NB4 (cell line): ENCODE measurements around the gene SPIRE2.

Experiments used
- MYC ChIP-seq: IDR thresholded peaks from 2 replicates; pipeline ENCODE4 v1.6.1; 2011; ENCODE audit warnings: low read depth, low read length
- TF ChIP-seq, protein P1 (sequence below): IDR thresholded peaks from one replicate; pipeline ENCODE4 v1.5.1; 2012; ENCODE audit warnings: low read depth, low read length

DNA sequence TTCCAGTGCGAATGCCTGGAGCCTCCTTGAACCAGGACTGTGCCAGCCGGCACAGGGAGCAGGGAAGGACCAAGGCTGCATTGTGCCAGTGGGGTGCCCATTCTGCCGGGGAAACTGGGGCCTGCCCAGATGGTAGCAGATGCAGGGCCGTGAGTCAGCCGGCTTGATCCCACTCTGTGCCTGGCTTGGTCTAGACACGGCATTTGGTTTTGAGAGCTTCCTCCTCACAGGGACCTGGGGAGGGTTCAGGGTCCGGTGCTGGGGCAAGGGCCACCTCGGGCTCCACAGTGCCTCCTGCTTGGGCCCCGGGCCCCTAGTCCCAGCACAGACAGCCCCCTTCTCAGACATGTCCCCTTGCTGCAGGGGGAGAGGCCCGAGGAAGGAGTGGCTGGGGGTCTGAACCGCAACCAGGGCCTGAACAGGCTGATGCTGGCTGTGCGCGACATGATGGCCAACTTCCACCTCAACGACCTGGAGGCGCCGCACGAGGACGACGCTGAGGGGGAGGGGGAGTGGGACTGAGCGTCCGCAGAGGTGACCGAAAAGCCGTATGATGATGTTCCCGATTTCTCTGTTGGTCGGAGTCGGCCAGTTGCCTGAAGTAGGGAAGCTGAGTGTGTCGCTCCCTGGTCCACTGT, 82.6 kb downstream of the SPIRE2 start:
- no peak for TF ChIP-seq MYC
- TF ChIP-seq, protein P1, sequence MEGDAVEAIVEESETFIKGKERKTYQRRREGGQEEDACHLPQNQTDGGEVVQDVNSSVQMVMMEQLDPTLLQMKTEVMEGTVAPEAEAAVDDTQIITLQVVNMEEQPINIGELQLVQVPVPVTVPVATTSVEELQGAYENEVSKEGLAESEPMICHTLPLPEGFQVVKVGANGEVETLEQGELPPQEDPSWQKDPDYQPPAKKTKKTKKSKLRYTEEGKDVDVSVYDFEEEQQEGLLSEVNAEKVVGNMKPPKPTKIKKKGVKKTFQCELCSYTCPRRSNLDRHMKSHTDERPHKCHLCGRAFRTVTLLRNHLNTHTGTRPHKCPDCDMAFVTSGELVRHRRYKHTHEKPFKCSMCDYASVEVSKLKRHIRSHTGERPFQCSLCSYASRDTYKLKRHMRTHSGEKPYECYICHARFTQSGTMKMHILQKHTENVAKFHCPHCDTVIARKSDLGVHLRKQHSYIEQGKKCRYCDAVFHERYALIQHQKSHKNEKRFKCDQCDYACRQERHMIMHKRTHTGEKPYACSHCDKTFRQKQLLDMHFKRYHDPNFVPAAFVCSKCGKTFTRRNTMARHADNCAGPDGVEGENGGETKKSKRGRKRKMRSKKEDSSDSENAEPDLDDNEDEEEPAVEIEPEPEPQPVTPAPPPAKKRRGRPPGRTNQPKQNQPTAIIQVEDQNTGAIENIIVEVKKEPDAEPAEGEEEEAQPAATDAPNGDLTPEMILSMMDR = no peak
